Keratinocyte (primary cell): ENCODE data around the gene HMG20A.

Source experiments
- CTCF ChIP-seq, 3 experiments: IDR thresholded peaks in 1 of 3; conservative IDR thresholded peaks in 1 of 3; optimal IDR thresholded peaks in 1 of 3; 2 replicates in 2 of 3; 3 replicates in 1 of 3; pipeline versions ENCODE3 to v1.5.1; 2011; ENCODE audit warnings: low read length in 3 of 3, mild to moderate bottlenecking in 3 of 3, moderate library complexity in 2 of 3, control low read depth in 1 of 3, inconsistent platforms in 1 of 3; ENCODE audit not compliant: insufficient read depth in 2 of 3; ENCODE audit errors: extremely low read depth in 1 of 3
- EZH2 ChIP-seq: IDR thresholded peaks from one replicate; pipeline ENCODE4 v1.6.1; 2012; ENCODE audit warnings: inconsistent platforms, mild to moderate bottlenecking, low read length, moderate library complexity

GRCh38 chr15:77503240-77503639, 82.6 kb downstream of the HMG20A start:
- TF ChIP-seq CTCF (optimal IDR thresholded peaks at IDR 0.05 in 1 of 3, IDR thresholded peaks at IDR 0.05 in 1 of 3, conservative IDR thresholded peaks at IDR 0.05 in 1 of 3; ENCODE audit: extremely low read depth in 1 of 3, insufficient read depth in 2 of 3, low read length in 3 of 3) (no peak), EZH2 (no peak)
